GM12872 (cell line): ENCODE data around the gene GPC5.

Experiments
- TF ChIP-seq, protein P1 (sequence below): IDR thresholded peaks from 3 replicates; pipeline ENCODE4 v1.5.1; 2011; ENCODE audit warnings: low read depth, mild to moderate bottlenecking, low read length, moderate library complexity; ENCODE audit not compliant: insufficient read depth

GPC5 gene

DNA sequence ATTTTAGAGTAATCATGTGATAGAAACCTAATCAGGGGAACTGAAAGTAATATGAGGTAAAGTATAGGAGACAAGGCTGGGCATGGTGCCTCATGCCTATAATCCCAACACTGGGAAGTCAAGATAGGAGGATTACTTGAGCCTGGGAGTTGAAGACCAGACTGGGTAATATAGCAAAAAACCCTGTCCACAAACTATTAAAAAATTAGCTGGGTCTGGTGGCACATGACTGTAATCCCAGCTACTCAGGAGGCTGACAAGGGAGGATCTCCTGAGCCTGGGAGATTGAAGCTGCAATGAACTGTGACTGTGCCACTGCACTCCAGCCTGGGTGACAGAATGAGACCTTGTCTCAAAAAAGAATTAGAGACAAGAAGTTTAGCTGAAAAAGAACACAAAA is 469.9 kb downstream of the GPC5 start:
- TF ChIP-seq, protein P1, sequence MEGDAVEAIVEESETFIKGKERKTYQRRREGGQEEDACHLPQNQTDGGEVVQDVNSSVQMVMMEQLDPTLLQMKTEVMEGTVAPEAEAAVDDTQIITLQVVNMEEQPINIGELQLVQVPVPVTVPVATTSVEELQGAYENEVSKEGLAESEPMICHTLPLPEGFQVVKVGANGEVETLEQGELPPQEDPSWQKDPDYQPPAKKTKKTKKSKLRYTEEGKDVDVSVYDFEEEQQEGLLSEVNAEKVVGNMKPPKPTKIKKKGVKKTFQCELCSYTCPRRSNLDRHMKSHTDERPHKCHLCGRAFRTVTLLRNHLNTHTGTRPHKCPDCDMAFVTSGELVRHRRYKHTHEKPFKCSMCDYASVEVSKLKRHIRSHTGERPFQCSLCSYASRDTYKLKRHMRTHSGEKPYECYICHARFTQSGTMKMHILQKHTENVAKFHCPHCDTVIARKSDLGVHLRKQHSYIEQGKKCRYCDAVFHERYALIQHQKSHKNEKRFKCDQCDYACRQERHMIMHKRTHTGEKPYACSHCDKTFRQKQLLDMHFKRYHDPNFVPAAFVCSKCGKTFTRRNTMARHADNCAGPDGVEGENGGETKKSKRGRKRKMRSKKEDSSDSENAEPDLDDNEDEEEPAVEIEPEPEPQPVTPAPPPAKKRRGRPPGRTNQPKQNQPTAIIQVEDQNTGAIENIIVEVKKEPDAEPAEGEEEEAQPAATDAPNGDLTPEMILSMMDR, result no peak

DNA sequence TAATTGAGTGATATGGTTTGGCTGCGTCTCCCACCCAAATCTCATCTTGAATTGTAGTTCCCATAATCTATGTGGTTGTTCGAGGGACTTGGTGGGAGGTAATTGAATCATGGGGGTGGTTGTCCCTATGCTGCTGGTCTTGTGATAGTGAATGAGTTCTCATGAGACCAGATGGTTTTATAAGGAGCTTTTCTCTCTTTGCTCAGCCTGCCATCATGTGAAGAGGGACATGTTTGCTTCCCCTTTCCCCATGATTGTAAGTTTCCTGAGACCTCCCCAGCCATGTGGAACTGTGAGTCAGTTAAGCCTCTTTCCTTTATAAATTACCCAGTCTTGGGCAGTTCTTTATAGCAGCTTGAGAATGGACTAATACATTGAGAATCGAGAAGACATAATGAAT is 480.1 kb downstream of the GPC5 start:
- TF ChIP-seq, protein P1, result no peak

DNA sequence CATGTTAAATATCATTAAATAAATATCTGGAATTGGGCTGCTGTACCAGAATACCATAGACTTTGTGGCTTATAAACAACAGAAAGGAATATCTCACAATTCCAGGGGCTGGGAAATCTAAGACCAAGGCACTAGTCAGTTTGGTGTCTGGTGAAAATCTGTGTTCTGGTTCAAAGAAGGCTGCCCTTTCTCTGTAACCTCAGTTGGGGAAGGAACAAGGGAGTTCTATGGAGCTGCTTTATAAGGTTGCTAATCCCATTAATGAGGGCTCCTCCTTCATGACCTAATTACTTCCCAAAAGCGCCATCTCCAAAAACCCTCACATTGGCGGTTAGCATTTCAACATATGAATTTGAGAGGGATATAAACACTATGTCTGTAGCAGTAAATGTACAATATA is 480.9 kb downstream of the GPC5 start:
- TF ChIP-seq, protein P1, result no peak

DNA sequence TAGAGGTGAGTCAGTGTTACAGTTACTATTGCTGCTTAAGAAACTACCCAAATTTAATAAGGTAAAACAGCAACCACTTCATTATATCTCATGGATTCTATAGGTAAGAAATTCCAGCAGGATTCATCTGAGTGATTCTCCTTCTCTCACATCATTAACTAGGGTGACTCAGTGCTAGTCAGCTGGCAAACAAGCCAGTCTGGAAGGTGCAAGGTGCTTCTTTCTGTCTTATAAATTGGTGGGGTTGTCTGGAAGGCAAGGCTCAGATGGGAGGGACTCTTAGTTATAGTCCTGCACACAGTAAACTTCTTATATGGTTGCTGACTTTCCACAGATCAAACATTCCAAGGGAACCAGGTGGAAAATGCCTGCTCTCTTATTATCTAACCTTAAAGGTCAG is 484.5 kb downstream of the GPC5 start:
- TF ChIP-seq, protein P1, result no peak

DNA sequence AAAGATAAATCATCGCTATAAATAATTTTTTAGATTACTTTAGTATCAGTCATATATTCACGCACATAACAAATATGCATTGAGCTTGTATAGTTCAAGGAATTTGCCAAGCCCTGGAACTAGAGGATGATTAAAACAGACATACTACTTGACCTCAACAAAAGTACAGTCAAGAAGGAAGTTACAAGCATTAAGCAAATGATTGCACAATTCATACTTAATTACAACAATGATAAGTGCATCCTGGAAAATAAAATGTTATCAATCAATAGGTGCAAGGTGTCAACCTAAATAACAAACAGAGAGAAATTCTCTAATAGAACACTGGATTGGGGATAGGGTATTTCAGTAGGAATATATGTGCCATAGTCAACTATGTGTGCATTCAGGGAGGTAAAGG is 491.2 kb downstream of the GPC5 start:
- TF ChIP-seq, protein P1, result no peak

DNA sequence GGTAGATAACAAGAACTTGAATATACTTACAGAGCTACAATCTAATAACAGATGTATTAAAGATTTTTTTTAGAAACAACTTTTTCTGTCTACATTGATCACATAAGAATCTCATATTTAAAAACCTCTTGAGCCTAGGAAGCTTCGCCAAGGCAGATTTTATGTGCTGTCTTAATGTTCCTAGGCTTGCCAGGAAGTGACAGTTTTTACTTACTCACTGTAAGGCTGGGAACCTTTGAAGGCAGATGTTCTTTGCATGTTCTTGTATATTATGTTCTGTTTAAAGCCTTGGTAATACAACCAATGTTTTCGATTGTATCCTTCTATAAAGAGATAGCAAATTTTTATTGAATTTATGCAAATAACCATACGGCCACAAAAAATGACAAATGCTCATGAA is 492.7 kb downstream of the GPC5 start:
- TF ChIP-seq, protein P1, result no peak

DNA sequence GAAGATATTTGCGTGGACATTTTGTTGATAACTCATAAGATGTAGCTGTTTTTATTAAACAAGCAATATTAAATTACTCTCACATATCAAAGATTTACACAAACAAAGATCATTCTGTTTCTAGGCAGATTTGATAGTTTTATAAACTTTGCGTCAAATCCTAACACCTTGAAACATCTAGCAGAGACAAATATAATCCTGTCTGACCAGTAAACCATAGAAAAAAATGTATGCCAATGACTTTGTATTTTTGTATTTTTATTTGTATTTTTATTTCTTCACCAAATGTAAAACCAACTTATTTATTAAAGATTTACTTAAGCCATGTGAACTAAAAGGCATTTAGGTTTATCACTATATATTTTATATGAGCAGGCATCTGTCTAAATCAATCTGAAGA is 494.6 kb downstream of the GPC5 start:
- TF ChIP-seq, protein P1, result no peak

DNA sequence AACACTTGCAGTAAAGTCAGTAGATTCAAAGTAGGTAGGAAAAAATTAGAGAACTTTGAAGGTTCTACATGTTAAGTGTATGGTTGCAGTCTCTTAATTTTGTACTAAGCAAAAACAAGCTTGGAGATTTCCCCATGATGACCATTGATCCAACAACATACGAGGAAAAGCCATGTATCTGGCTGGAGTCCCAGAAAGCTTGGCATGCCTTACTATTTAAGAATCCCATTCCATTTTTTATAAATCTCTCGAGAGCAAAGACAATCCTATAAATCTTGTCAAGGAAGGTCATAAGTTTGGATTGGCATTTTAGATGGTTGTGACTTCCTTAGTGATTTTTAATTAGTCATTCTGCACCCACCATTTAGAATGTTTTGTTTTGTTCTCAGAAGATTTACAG is 495.9 kb downstream of the GPC5 start:
- TF ChIP-seq, protein P1, result no peak
